ENCODE measurements around the gene DHX34.

DHX34 gene

DNA sequence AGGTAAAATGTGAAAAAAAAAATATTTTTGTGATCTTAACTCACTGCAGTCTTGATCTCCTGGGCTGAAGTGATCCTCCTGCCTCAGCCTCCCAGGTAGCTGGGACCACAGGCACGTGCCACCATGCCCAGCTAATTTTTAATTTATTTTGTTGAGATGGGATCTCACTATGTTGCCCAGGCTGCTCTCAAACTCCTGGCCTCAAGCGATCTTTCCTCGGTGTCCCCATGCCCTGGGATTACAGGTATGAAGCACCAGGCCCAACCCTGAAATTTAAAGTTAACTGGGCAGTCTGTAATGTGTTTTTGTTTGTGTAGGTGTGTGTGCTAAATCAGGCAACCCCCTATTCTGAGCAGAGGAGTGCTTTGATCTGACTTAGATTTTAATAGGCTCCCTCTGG is 42.8 kb upstream of the DHX34 start:
- no peaks in the 10 kb centered on the region for H3K79me1 ChIP-seq (ENCODE audit: low read length)
- no peaks in the 10 kb centered on the region for H3K4me1 ChIP-seq (ENCODE audit: control insufficient read depth, low read depth, low read length)
- H3K4ac ChIP-seq (ENCODE audit: low read depth, low read length): no peak overlapping the region
- H4K5ac ChIP-seq (ENCODE audit: low read length): no peak overlapping the region
- H3K4me2 ChIP-seq (ENCODE audit: low read length): no peak overlapping the region
- H3K27me3 ChIP-seq (ENCODE audit: insufficient read depth, low read length, poor library complexity): no peaks in the 10 kb centered on the region
- no peak overlapping the region for H3K4me3 ChIP-seq (ENCODE audit: low read length)
- no peak overlapping the region for H2BK5ac ChIP-seq (ENCODE audit: low read length)
- H4K8ac ChIP-seq (ENCODE audit: low read depth, low read length): no peak overlapping the region
- no peak overlapping the region for H3K23ac ChIP-seq (ENCODE audit: low read length)
- no peak overlapping the region for H3K27ac ChIP-seq (ENCODE audit: low read depth, low read length)
- WGBS (ENCODE audit: extremely low coverage, insufficient coverage, low lambda C conversion rate): no CpG with 5 or more reads among the region's 3 CpGs
- no peak overlapping the region for H3K9ac ChIP-seq (ENCODE audit: low read length)
- no peak overlapping the region for H2BK120ac ChIP-seq (ENCODE audit: low read depth, low read length)
- H2BK15ac ChIP-seq (replicated peaks; ENCODE audit: low read depth): no peak overlapping the region
- no peak for DNase-seq
- H3K36me3 ChIP-seq (ENCODE audit: control insufficient read depth, insufficient read depth, low read length): no peaks in the 10 kb centered on the region
- H3K18ac ChIP-seq (ENCODE audit: low read length): no peak overlapping the region
- H3K56ac ChIP-seq (ENCODE audit: low read length): no peak overlapping the region
- H3K79me2 ChIP-seq (ENCODE audit: control insufficient read depth, insufficient read depth, low read length): no peaks in the 10 kb centered on the region
- no peak overlapping the region for H2AK5ac ChIP-seq (ENCODE audit: low read length)

DNA sequence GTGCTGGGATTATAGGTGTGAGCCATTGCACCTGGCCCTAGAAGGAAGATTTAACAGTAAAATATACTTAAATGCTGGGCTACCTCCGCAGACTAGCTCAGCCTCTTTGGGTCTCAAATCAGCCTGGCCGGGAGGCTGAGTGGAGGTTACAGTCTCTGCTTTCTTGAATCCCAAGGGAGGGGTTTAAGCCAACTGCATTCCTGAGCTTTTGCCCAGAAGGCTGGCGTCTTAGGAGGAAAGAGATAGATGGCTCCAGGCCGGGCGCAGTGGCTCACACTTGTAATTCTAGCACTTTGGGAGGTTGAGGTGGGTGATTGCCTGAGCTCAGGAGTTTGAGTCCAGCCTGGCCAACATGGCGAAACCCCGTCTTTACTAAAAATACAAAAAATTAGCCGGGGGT is 40.1 kb upstream of the DHX34 start:
- Histone ChIP-seq H4K8ac (ENCODE audit: low read depth, low read length) (no peak overlapping the region), H4K5ac (ENCODE audit: low read length) (no peak overlapping the region), H3K27me3 (ENCODE audit: insufficient read depth, low read length, poor library complexity) (no peaks in the 10 kb centered on the region), H3K23ac (ENCODE audit: low read length) (no peak overlapping the region), H3K27ac (ENCODE audit: low read depth, low read length) (no peak overlapping the region), H3K79me2 (ENCODE audit: control insufficient read depth, insufficient read depth, low read length) (no peaks in the 10 kb centered on the region), H3K9ac (ENCODE audit: low read length) (no peak overlapping the region), H3K4me3 (ENCODE audit: low read length) (no peak overlapping the region), H3K36me3 (ENCODE audit: control insufficient read depth, insufficient read depth, low read length) (no peaks in the 10 kb centered on the region), H3K79me1 (ENCODE audit: low read length) (no peaks in the 10 kb centered on the region), H2BK15ac (replicated peaks; ENCODE audit: low read depth) (no peak overlapping the region), H2AK5ac (ENCODE audit: low read length) (no peak overlapping the region), H3K4me1 (ENCODE audit: control insufficient read depth, low read depth, low read length) (no peaks in the 10 kb centered on the region), H2BK5ac (ENCODE audit: low read length) (no peak overlapping the region), H3K4me2 (ENCODE audit: low read length) (no peak overlapping the region), H3K4ac (ENCODE audit: low read depth, low read length) (no peak overlapping the region), H3K18ac (ENCODE audit: low read length) (no peak overlapping the region), H2BK120ac (ENCODE audit: low read depth, low read length) (no peak overlapping the region), H3K56ac (ENCODE audit: low read length) (no peak overlapping the region)
- no CpG with 5 or more reads among the region's 8 CpGs for WGBS (ENCODE audit: extremely low coverage, insufficient coverage, low lambda C conversion rate)
- no peak for DNase-seq

DNA sequence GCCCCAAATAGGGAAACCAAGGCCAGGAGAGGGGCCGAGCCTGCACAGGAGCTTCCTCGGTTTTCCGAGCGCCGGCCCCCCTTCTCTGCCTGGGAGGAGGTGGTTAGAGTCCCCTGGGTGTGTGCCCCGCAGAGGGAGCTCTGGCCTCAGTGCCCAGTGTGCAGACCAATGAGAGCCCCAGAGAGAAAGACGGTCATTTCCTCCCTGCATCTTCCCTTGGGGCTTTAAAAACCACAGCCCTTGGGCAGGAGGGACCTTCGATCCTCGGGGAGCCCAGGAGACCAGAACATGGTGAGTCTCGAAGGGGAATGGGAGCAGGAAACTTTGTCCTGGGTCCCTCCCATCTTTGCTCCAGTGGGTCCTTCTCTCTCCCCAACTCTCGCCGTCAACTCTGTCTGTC is 39.5 kb upstream of the DHX34 start, which contains the start of gene C5AR1:
C5AR1 (plus strand) TSS at position 254 of the 400 bp plus-strand sequence; CDS start at position 289, 35 bp downstream.
- Histone ChIP-seq H3K4me3 (ENCODE audit: low read length) (no peak within 1 kb of the TSS), H3K27ac (ENCODE audit: low read depth, low read length) (no peak within 1 kb of the TSS), H4K8ac (ENCODE audit: low read depth, low read length) (no peak within 1 kb of the TSS), H4K5ac (ENCODE audit: low read length) (no peak within 1 kb of the TSS), H3K36me3 (ENCODE audit: control insufficient read depth, insufficient read depth, low read length) (no peaks in the 10 kb centered on the region), H3K79me2 (ENCODE audit: control insufficient read depth, insufficient read depth, low read length) (no peaks in the 10 kb centered on the region), H2AK5ac (ENCODE audit: low read length) (no peak within 1 kb of the TSS), H2BK15ac (replicated peaks; ENCODE audit: low read depth) (no peak within 1 kb of the TSS), H3K4ac (ENCODE audit: low read depth, low read length) (no peak within 1 kb of the TSS), H3K27me3 (ENCODE audit: insufficient read depth, low read length, poor library complexity) (no peaks in the 10 kb centered on the region), H3K4me2 (ENCODE audit: low read length) (no peak within 1 kb of the TSS), H3K4me1 (ENCODE audit: control insufficient read depth, low read depth, low read length) (no peaks in the 10 kb centered on the region), H2BK120ac (ENCODE audit: low read depth, low read length) (no peak within 1 kb of the TSS), H2BK5ac (ENCODE audit: low read length) (no peak within 1 kb of the TSS), H3K9ac (ENCODE audit: low read length) (no peak within 1 kb of the TSS), H3K18ac (ENCODE audit: low read length) (no peak within 1 kb of the TSS), H3K23ac (ENCODE audit: low read length) (no peak within 1 kb of the TSS), H3K79me1 (ENCODE audit: low read length) (no peaks in the 10 kb centered on the region), H3K56ac (ENCODE audit: low read length) (no peak within 1 kb of the TSS)
- WGBS (ENCODE audit: extremely low coverage, insufficient coverage, low lambda C conversion rate): no CpG with 5 or more reads among the region's 12 CpGs
- DNase-seq: no peak

DNA sequence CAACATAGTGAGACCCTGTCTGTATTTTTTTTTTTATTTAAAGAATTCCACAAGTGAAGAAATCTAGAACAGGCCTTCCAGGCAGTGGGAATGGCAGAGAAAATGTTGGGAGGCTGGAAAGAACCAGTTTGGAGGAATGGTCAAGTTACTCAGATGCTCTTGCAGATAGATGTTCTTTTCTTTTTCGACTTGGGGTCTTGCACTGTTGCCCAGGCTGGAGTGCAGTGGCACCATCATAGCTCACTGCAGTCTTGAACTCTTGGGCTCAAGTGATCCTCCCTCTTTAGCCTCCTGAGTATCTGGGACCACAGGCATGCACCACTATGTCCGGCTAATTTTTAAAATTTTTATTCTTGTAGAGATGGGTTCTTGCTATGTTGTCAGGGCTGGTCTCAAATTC is 38.8 kb upstream of the DHX34 start:
- Histone ChIP-seq H3K4me3 (ENCODE audit: low read length) (no peak overlapping the region), H3K79me2 (ENCODE audit: control insufficient read depth, insufficient read depth, low read length) (no peaks in the 10 kb centered on the region), H3K4me1 (ENCODE audit: control insufficient read depth, low read depth, low read length) (no peaks in the 10 kb centered on the region), H3K9ac (ENCODE audit: low read length) (no peak overlapping the region), H2BK15ac (replicated peaks; ENCODE audit: low read depth) (no peak overlapping the region), H4K5ac (ENCODE audit: low read length) (no peak overlapping the region), H4K8ac (ENCODE audit: low read depth, low read length) (no peak overlapping the region), H3K56ac (ENCODE audit: low read length) (no peak overlapping the region), H2AK5ac (ENCODE audit: low read length) (no peak overlapping the region), H3K4me2 (ENCODE audit: low read length) (no peak overlapping the region), H3K27ac (ENCODE audit: low read depth, low read length) (no peak overlapping the region), H3K23ac (ENCODE audit: low read length) (no peak overlapping the region), H3K79me1 (ENCODE audit: low read length) (no peaks in the 10 kb centered on the region), H2BK120ac (ENCODE audit: low read depth, low read length) (no peak overlapping the region), H2BK5ac (ENCODE audit: low read length) (no peak overlapping the region), H3K36me3 (ENCODE audit: control insufficient read depth, insufficient read depth, low read length) (no peaks in the 10 kb centered on the region), H3K27me3 (ENCODE audit: insufficient read depth, low read length, poor library complexity) (no peaks in the 10 kb centered on the region), H3K4ac (ENCODE audit: low read depth, low read length) (no peak overlapping the region), H3K18ac (ENCODE audit: low read length) (no peak overlapping the region)
- WGBS (ENCODE audit: extremely low coverage, insufficient coverage, low lambda C conversion rate): no CpG with 5 or more reads among the region's 2 CpGs
- no peak for DNase-seq

DNA sequence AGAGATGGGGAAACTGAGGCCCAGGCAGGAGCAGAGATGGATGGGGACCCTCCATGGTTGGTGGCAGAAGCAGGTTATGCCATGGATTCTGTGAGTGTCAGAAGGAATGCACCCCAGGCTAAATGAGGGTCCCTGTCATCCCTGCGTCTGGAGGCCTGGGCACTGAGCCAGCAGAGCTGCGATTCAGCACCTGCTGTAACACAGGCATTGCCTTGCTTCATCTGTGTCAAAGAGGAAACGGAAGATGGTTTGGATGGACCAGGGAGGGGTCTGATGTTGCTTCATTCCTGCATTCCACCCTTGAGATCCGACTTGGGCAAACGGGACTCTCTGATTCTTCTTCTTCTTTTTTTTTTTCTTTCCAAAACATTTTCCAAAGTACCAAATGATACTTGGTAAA is 38.3 kb upstream of the DHX34 start:
- no peak for DNase-seq
- H3K27ac ChIP-seq (ENCODE audit: low read depth, low read length): no peak overlapping the region
- WGBS (ENCODE audit: extremely low coverage, insufficient coverage, low lambda C conversion rate): no CpG with 5 or more reads among the region's 5 CpGs

DNA sequence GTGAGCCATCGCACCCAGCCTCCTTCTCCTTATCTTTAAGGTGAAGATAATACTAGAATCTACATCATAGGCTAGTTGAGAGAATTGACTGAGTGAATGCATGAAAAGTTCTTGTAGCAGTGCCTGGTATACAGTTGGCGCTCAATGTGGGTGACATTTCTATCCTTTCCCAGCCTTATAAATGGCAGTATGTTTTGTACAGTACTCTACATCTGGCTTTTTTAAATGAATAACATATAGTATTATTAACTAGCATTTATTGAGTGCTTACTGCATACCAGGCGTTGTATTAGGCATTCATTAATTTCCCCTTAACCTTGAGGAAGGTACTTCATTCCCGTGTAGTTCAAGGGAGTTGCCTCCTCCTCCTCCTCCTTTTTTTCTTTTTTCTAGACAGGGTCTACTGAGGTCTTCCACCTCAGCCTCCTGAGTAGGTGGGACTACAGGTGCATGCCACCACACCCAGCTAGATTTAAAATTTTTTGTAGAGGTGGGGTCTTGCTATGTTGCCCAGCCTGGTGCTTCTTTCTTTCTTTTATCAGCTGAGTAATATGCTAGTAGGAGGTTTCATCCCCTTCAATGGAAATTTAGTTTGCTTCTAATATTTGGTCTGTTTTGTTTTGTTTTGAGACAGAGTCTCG is 36.6 kb upstream of the DHX34 start:
- Histone ChIP-seq H2BK120ac (ENCODE audit: low read depth, low read length) (no peak overlapping the region), H3K79me2 (ENCODE audit: control insufficient read depth, insufficient read depth, low read length) (no peaks in the 10 kb centered on the region), H3K27ac (ENCODE audit: low read depth, low read length) (no peak overlapping the region), H3K23ac (ENCODE audit: low read length) (no peak overlapping the region), H2BK15ac (replicated peaks; ENCODE audit: low read depth) (no peak overlapping the region), H3K27me3 (ENCODE audit: insufficient read depth, low read length, poor library complexity) (no peaks in the 10 kb centered on the region), H4K8ac (ENCODE audit: low read depth, low read length) (no peak overlapping the region), H4K5ac (ENCODE audit: low read length) (no peak overlapping the region), H3K4me3 (ENCODE audit: low read length) (no peak overlapping the region), H2BK5ac (ENCODE audit: low read length) (no peak overlapping the region), H2AK5ac (ENCODE audit: low read length) (no peak overlapping the region), H3K9ac (ENCODE audit: low read length) (no peak overlapping the region), H3K4ac (ENCODE audit: low read depth, low read length) (no peak overlapping the region), H3K18ac (ENCODE audit: low read length) (no peak overlapping the region), H3K56ac (ENCODE audit: low read length) (no peak overlapping the region), H3K4me2 (ENCODE audit: low read length) (no peak overlapping the region), H3K4me1 (ENCODE audit: control insufficient read depth, low read depth, low read length) (no peaks in the 10 kb centered on the region), H3K36me3 (ENCODE audit: control insufficient read depth, insufficient read depth, low read length) (no peaks in the 10 kb centered on the region), H3K79me1 (ENCODE audit: low read length) (no peaks in the 10 kb centered on the region)
- DNase-seq: no peak
- no CpG with 5 or more reads among the region's 5 CpGs for WGBS (ENCODE audit: extremely low coverage, insufficient coverage, low lambda C conversion rate)

More for the DNA sequence above, 38.3 kb upstream of the DHX34 start:
- Histone ChIP-seq H4K8ac (ENCODE audit: low read depth, low read length) (no peak overlapping the region), H3K9ac (ENCODE audit: low read length) (no peak overlapping the region), H3K18ac (ENCODE audit: low read length) (no peak overlapping the region), H2BK120ac (ENCODE audit: low read depth, low read length) (no peak overlapping the region), H3K27me3 (ENCODE audit: insufficient read depth, low read length, poor library complexity) (no peaks in the 10 kb centered on the region), H3K4me1 (ENCODE audit: control insufficient read depth, low read depth, low read length) (no peaks in the 10 kb centered on the region), H3K4me2 (ENCODE audit: low read length) (no peak overlapping the region), H3K23ac (ENCODE audit: low read length) (no peak overlapping the region), H2BK5ac (ENCODE audit: low read length) (no peak overlapping the region), H3K36me3 (ENCODE audit: control insufficient read depth, insufficient read depth, low read length) (no peaks in the 10 kb centered on the region), H3K4ac (ENCODE audit: low read depth, low read length) (no peak overlapping the region), H3K4me3 (ENCODE audit: low read length) (no peak overlapping the region), H4K5ac (ENCODE audit: low read length) (no peak overlapping the region), H2AK5ac (ENCODE audit: low read length) (no peak overlapping the region), H3K79me2 (ENCODE audit: control insufficient read depth, insufficient read depth, low read length) (no peaks in the 10 kb centered on the region), H3K56ac (ENCODE audit: low read length) (no peak overlapping the region), H3K79me1 (ENCODE audit: low read length) (no peaks in the 10 kb centered on the region), H2BK15ac (replicated peaks; ENCODE audit: low read depth) (no peak overlapping the region)
